Bronchial epithelial cell (primary cell): ENCODE data around the gene WDR77. TPM values are rescaled to one million over a fixed set of nuclear protein-coding genes. Genes with fewer than 3 reads are reported as not detected.

ENCODE experiments used
- DNase-seq: peaks from one replicate; pipeline ENCODE4 v3.0.0-alpha.2; 2010; ENCODE audit warnings: low read depth
- FAIRE-seq: peaks from 2 replicates; lab custom pipeline; 2011; peaks lifted over from hg19 to GRCh38; lab: Jason Lieb, UNC
- H3K27me3 ChIP-seq: 2 replicates; pipeline ENCODE4 v1.5.1; 2011; ENCODE audit warnings: low read length; ENCODE audit not compliant: control insufficient read depth, insufficient read depth
- H3K36me3 ChIP-seq: 2 replicates; pipeline ENCODE4 v1.5.1; 2011; ENCODE audit warnings: low read length; ENCODE audit not compliant: control insufficient read depth, insufficient read depth
- H3K4me3 ChIP-seq: 2 replicates; pipeline ENCODE4 v1.5.1; 2011; ENCODE audit warnings: mild to moderate bottlenecking, low read depth, low read length, control low read depth
- CTCF ChIP-seq: IDR thresholded peaks from 2 replicates; pipeline ENCODE4 v1.5.1; 2011; ENCODE audit warnings: mild to moderate bottlenecking, moderate library complexity, low read length, control low read depth, inconsistent platforms; ENCODE audit not compliant: insufficient read depth, severe bottlenecking
- total RNA-seq: library from RNA; depleted of rRNA; stranded (reverse); fragments of >200 nt; gene quantifications from 2 replicates; pipeline ENCODE4 v1.2.1, GENCODE V29; 2014

WDR77 gene
- total RNA-seq, 1 donor from 2014 or later = 57.4 TPM

GRCh38 chr1:111483166-111483565 is 34.1 kb upstream of the WDR77 start:
- H3K36me3 ChIP-seq = no peaks in the 10 kb centered on the region
- FAIRE-seq (no peak), DNase-seq (no peak)
- no peak for TF ChIP-seq CTCF
- H3K27me3 ChIP-seq = no peaks in the 10 kb centered on the region
- H3K4me3 ChIP-seq = no peak overlapping the region

- Histone ChIP-seq H3K36me3 (no peaks in the 10 kb centered on the region), H3K27me3 (no peaks in the 10 kb centered on the region), H3K4me3 (no peak overlapping the region)
- FAIRE-seq (no peak), DNase-seq (peak; percentile 59)
- TF ChIP-seq CTCF = peak; percentile 79
These were observed 32.5 kb upstream of the WDR77 start for GRCh38 chr1:111481387-111482221.

DNA sequence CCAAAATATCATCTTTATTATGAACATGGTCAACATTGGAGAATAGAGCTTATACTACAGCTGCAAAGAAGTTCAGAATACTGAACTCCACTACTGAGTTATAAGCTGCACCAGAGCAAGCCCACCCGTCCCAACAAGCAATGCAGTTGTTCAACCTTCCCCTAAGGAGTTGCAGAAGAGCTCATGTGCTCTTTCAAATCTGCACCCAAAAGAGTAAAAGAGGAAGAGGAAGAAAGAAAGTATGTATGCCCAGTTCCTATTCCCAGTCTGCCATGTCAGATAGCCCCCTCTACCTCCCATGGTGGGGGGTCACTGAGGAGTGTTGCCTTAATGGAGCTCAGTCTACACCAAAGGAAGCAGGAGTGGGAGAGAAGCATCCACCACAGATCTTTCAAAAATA is 31.6 kb upstream of the WDR77 start:
- Histone ChIP-seq H3K4me3 (no peak overlapping the region), H3K36me3 (no peaks in the 10 kb centered on the region), H3K27me3 (no peaks in the 10 kb centered on the region)
- no peak for DNase-seq
- no peak for TF ChIP-seq CTCF
- FAIRE-seq = no peak

DNA sequence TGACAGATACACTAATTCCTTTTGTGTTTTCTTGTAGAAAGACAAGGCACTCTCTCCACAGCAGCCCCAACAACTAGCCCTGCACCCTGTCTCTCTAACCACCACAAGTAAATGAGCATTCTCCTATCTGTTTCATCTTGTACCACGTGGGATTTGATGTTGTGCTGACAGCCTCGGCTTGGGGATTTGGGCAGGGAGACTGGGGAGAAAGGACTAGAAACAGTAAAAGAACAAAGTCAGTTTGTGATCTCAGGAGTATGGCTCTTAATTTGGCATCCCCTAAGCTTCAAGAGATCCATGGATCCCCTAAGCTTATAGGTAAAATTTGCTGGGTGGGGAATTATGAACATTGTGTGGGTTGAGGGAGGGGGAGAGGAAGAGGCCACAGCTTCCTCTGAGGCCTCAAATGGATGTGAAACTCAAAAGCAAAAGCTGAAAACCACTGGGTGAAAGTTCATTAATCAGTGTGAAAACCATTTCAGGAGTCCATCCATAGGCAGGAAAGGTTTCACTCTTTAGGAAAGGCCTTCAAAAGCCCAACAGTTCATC is 27.8 kb upstream of the WDR77 start:
- DNase-seq = no peak
- H3K27me3 ChIP-seq = no peaks in the 10 kb centered on the region
- no peak overlapping the region for H3K4me3 ChIP-seq
- FAIRE-seq = no peak
- no peak for TF ChIP-seq CTCF
- no peaks in the 10 kb centered on the region for H3K36me3 ChIP-seq

DNA sequence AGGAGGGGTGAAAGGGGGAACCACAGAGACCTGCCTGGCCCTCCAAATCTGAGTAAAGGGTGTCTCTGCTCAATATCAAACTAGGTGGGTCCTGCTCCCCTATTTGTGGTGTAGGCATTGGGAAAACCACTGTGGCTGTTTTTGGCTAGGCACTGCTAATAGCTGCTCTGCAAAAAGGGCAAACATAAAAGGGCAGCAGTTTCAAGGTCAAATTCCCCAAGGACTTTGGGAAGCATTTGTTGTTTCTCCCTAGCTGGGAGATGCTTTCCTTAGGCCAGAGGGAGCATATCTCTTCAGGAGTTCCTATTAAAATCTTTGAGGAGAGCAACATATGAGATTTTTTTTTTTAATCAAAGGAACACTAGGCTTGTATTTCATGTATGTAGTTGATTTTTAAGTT is 27.2 kb upstream of the WDR77 start:
- FAIRE-seq (no peak), DNase-seq (no peak)
- no peak for TF ChIP-seq CTCF
- Histone ChIP-seq H3K27me3 (no peaks in the 10 kb centered on the region), H3K4me3 (no peak overlapping the region), H3K36me3 (peaks cover 2% of the 10 kb centered on the region)
